GM21529 (cell line): ENCODE results near the gene SARNP.
"Not testable (repeated sequence)": the region's sequence is repeated elsewhere in the genome, so short reads cannot be mapped to it uniquely, and the experiment has no call there.

ENCODE experiments used
- ATAC-seq: cut with Tn5 transposase; IDR thresholded peaks from one replicate; pipeline ENCODE4 v1.9.1; 2021; ENCODE audit not compliant: unreplicated experiment

Gene SARNP

DNA sequence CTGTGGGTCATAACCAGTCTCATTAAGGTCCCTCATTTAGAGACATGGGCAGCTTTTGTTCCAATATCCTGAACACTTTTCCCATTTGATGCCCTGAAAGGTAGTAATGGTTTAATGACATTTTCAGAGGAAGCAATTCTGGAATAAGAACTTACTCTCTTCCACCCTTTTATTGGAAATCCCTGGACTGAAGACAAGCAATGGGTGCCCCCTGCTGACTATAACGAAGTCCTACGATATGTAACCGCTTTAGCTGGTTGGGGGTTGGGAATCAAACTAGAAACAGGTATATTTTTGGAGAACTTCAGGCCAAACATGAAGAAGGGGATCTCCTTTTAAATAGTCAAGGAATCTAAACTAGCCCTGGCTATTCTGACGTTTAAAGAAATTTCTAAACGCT lies 20.5 kb downstream of the SARNP start:
- no peak for ATAC-seq

DNA sequence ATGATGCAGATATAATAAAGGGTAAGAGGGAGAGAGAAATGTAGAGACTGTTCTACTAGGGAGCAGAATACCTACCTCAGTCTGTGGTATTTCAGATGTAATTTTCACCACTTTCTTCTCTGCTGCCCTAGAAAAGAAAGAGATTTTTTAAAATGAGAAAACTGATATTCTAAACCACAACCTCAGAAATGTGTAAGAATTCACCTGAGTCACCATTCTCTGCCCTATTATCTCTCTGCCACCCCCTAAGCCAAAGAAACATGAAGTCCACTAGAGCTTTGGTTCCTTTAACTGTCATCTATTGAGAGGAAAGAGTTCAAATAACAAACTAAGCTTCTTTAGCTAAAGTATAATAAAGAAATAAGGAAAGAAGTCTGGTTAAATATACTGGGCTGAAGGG lies 21.6 kb downstream of the SARNP start:
- no peak for ATAC-seq

DNA sequence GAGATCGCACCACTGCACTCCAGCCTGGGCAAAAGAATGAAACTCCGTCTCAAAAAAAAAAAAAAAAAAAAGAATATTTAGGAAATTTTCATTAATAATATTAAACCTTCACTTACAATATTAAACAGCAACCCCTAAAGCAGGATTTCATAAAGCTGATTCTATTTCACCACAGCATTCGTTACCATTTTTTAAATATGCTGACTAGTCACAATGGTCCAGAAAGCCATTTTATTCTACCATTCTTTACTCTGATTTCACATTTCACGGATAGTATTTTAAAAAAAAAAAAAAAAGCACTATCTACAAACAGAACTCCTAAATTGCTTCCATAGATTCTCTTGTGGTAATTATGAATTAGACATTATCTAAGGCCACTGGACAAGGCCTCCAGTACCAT lies 27.6 kb downstream of the SARNP start:
- ATAC-seq: no peak

DNA sequence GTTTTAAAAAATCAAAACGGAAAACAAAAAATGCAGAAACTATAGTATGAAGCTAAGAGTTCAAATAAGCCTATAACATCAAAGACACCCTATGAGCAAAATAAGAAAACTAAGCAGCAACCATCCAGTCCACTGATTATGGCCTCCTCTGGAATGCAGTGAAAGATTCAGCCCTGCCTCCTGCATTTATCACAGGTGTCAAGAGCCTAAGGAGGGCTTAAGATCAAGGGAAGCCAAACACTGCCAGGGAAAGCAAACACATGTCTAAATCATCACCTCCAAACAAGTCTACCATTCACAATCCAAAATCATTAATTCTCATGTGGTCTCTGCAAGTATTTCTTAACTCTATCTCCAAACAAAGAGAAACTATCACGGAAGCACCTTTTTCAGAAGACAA lies 28.4 kb downstream of the SARNP start:
- no peak for ATAC-seq

DNA sequence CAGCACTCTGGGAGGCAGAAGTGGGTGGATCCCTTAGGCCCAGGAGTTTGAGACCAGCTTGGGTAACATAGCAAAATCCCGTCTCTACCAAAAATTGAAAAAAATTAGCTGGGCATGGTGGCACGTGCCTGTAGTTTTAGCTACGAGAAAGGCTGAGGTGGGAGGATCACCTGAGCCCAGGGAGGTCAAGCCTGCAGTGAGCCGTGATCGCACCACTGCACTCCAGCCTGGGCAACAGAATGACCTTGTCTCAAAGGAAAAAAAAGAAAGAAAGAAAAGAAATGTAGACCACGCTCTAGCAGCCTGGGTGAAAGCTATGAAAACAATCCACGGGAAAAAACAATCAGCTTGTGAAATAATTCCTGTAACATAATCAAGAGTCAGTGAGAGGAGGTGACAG lies 29.0 kb downstream of the SARNP start:
- no peak for ATAC-seq

DNA sequence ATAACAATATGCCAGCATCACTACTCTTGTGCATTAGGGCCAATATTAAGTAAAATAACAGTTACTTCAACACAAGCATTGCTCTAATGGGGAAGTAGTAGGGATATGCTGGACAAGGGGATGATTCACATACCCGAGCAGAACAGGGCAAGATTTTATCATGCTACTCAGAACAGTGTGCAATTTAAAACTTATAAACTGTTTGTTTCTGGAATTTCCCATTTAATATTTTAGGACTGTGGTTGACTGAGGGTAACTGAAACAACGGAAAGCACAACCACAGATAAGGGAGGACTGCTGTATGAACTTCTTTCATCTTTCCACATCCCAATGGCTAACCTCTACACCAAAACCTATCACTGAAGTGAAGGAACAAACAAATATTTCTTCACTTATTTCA lies 36.8 kb downstream of the SARNP start:
- ATAC-seq: no peak

DNA sequence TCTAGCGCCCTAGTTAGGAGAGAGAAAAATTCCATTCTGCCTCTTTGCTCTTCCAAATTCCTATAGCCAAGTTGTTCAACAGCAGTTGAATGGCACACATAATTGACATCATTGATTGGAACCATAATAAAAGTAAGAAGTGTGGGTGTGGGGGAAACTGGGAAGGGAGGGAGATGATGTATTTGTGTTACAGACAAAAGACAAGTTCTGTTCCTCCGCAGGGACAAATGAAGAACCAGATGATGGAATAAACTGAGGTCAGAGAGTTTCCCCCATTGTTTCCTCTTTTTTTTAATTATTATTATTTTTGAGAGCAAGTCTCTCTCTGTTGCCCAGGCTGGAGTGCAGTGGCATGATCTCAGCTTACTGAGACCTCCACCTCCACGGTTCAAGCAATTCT lies 39.7 kb downstream of the SARNP start:
- ATAC-seq: no peak

DNA sequence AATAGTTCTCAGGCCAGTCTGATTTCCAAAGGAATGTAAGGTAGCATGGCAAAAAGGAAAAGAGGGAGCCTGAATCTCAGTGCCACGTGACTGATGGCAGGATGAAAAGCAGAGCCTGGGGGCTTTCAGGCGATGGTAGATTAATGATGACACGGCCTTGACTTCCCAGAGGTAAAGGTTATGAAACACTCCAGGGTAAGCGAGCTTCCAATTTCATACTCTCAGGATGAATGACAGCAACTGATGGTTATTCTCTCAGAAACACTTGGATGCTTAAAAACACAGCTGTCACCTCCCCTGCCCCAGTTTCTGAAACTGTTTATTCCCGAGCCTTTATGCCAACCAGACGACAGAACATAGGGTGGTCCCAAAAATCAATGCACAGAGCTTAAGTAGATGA lies 45.8 kb downstream of the SARNP start:
- no peak for ATAC-seq

DNA sequence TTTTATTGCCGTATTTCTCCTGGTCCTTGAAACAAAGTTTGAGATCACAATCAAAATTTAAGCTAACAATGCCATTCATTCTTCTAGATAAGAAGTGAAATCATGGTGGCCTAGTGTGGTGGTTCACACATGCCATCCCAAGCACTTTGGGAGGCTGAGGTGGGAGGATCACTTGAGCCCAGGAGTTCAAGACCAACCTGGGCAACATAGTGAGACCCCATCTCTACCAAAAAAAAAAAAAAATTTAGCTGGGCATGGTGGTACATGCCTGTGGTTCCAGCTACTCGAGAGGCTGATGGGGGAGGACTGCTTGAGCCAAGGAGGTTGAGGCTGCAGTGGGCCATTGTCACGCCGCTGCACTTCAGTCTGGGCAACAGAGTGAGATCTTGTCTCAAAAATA lies 50.4 kb downstream of the SARNP start:
- no peak for ATAC-seq

DNA sequence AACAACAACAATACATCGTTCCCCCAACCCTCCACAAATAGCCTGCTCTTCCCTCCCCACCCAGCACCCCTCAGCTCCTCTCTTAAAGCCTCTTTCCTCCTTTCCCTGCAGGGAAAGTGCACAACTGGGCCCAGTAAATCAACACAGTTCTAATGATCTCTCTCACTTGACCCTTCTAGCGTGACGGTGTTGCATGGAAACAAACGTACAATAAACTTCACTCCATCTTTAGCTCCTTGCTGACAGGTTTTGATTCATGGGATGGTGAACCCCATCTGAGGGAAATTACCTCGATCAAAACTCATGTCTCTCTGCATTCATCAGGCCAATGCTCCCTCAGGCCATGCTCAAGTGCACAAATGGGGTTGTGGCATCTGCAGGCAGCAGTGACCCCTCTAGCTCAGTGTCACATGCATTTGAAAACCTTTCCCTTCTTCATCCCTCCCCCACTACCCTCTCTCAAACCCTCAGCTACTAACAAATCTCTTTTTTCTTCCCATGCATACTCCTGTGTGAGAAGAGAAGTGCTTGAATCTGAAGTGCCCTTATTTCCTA lies 51.7 kb downstream of the SARNP start:
- ATAC-seq: no peak

DNA sequence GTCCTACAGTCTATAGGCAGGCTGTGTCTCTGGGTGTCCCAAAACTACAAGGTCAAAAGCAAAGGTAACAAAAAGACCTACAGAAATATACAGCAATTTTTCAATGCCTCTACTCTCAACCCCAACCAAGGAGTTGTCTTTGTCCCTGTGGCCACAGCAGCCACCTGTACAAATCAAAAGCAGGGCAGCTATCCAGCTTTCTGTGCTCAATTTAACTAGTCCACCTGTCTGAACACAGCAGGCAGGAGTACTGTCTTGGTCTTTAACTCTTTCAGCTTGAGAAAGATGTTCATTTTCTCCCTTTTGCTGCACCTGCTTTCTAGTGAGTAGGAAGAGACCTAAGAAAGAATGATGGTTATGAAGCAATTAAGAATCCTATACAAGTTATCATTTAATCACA lies 54.9 kb downstream of the SARNP start:
- no peak for ATAC-seq

DNA sequence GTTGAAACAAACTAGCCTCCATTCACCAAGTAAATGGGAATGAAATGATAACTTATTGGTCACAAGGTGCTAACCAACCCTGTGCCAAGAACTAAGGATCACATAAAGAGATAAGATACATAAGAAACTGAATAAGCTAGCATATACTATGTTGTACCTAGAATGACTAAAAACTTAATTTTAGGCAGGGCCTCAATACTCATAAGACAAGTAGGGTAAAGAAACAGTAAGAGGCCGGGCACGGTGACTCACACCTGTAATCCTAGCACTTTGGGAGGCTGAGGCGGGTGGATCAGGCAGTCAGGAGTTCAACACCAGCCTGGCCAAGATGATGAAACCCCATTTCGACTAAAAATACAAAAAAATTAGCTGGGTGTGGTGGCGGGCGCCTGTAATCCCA lies 56.9 kb downstream of the SARNP start:
- no peak for ATAC-seq

DNA sequence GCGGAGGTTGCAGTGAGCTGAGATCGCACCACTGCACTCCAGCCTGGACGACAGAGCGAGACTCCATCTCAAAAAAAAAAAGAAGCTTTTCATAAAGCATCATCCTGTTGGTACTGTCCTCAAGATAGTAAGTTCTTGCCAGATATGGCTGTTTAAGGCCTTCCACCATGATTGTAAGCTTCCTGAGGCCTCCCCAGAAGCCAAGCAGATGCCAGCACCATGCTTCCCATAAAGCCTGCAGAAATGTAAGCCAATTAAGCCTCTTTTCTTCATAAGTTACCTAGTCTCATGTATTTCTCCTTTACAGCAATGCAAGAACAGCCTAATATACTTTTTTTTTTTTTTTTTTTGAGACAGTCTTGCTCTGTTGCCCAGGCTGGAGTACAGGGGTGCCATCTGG lies 58.9 kb downstream of the SARNP start:
- not testable (repeated sequence) for ATAC-seq

DNA sequence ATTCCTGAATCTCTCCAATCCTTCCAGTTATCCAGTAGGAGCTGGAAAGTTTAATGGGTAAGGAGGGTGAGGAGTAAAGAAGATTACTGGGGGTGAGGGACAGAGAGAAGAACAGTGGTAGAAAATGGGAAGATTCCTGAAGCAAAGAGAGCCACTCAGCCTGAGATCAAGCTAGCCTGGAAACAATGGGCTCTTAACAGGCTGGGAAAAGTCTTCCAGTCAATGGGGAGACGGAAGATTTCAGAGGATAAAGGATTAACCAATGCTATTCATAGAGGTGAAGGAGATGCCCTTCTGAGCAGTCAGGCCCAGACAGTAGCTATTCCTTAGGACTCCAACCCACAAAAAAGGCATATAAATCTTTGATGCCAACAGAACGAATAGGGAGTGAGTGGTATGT lies 59.8 kb downstream of the SARNP start:
- no peak for ATAC-seq

DNA sequence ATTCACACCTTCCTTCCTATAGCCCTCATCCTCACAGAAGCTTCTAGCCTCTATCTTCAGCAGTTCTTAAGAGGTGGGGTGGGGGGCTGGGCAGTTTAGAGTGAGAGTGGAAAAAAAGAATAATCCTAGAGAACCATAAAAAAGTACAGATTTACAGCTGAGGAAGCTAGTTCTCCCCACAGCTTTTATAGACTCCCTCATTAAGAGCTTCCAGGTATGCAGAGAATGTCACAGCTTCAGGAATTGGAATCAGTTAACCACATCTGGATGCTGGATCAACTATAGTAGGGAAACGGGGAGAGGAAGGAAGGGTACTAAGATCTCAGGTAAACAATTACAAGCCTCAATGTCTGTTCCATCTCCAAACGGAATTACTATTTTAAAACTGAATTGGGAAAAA lies 62.3 kb downstream of the SARNP start:
- ATAC-seq: no peak

DNA sequence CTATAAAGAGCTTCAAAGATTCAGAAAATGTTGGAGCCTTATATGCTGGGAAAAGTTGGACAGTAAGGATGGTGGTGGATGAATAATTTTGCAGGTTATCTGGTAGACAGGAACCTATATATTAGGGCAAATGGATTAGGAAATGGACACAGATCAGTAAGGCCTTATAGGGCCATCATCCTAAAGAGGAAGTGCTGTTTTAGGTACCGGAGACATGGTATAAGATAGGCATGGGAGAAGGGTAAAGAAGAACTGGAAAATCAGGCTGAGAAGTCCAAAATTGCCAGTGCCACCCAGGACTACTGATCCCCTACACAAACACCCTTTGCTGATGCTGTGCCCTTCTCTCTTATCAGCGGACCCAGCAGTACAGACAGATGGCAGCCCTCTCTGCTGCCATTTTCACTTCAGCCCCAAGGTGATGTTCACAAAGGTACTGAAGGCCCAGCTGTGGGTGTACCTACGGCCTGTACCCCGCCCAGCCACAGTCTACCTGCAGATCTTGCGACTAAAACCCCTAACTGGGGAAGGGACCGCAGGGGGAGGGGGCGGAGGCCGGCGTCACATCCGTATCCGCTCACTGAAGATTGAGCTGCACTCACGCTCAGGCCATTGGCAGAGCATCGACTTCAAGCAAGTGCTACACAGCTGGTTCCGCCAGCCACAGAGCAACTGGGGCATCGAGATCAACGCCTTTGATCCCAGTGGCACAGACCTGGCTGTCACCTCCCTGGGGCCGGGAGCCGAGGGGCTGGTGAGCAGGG lies 69.1 kb downstream of the SARNP start:
- ATAC-seq: no peak

DNA sequence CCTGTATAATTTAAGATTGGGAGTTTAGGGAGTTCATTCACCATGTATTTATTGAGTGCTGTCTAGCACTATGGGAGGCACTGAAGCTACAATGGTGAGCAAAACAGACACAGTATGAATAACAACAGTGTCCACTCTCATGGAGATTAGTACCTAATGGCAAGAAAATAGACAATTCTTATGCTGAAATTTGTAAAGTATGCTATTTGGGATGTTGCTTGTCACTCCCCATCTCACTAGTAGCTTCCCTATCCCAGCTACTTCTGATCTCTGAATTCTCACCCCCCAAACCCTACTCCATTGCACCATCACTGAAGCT lies 70.7 kb downstream of the SARNP start:
- ATAC-seq: no peak

DNA sequence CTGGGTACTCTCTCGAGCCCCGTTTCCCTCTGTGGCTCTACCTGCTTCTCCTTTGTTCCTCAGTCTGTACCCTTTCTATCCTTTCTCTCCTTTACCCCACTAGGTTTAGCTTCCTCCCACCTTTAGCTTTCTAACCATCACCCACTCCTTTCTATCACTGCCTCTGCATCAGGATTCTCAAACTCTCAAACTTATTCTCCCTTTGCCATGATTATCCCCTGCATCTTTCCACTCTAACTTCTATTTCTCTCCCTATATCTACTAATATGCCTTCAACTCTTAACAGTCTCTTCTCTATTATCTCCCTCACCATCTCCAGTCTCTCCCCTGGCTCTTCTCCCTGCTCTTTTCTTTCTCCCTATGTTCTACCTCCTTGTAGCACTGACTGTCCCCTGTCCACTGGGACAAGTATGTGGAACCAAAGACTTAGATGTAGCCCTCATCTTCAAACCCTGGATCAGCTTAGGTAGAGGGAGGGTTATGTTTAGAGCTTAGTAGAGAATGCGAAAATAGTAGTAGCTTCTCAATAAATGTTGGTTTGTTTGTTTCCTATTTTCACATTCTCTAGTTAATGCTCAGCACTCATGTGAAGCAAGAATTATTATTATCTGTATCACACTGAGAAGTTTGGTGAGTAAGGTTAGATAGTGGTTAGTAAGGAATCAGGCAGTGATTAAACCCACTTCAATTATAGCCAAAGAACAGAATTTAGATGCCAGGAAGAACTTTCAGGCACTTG lies 71.2 kb downstream of the SARNP start:
- ATAC-seq: no peak

DNA sequence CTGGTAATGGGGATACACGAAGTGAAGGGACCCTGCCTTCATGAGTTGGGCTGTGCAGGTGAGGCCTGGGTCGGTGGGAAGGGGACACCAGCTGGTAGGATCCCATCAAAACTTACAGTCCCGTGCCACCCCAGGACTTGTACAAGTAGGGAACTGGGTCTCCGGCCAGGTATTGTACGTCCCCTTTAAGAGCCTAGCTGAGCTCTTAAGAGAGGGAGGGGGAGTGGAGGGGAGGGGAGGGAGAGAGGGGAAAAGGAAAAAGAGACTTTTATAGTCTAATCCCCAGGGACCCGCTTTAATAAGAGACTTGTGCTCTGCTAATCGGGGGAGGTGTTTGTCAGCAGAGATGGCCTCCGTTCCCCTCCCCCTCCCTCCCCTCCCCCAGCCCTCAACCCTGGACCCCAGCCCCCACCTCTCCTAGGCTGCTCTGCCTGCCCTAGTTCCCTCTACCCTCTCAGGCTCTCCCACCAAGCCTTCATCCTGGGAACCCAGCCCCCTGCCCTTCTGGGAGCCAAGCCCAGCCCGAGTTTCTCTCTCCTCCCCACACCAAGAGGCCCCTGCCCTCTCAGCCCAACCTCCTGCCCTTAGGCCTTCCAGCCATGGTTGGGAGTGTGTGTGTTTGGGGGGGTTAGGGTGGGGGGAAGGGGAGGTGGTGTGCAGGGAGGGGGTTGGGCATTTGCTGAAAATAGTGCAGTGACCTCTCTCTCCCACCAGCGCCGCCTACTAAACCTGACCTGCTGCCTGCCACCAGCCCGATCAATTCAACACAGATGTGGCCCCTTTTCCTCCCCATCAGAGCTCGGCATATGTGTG lies 72.0 kb downstream of the SARNP start:
- no peak for ATAC-seq

DNA sequence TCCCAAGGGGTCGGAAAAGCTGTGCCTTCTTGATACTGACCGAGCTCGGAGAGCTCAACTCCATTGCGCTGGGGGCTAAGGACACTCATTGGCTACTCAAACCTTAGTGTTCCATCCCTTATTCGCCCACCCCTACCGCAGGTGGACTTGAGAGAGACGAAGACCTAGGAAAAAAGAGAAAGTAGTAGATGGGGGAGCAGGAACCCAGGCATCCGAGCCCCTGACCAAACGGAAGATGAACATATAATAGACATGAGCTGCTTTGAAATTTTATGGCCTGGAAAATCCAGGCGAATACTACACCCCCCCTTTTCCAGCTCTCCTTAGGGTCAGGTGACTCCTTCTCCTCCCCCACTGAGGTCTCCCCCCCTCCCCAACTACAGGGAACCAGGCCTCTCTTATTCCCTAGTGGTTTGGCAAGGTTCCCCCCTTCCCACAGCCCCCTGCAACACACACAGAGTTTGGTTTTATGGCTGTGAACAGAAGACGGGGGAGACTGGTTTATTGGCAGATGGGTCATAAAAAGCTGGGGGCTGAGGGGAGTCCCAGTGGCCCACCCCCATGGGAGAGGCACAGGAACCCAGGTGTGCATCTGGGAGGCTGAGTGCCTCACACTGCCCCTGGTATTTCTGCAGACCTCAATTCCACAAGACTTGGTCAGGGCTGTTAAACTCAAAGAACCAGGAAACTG lies 73.0 kb downstream of the SARNP start:
- ATAC-seq: no peak
